SU-DHL-6 (cell line): ENCODE data around the gene HMGB2.

Source experiments
- CTCF ChIP-seq: fragments of 200-600 bp; sonication (generic); IDR thresholded peaks from one replicate; pipeline ENCODE4 v1.5.1; 2017; ENCODE audit warnings: antibody characterized with exemption, mild to moderate bottlenecking, low read length, moderate library complexity; ENCODE audit not compliant: insufficient read depth, poor library complexity, severe bottlenecking
- EZH2phosphoT487 ChIP-seq: fragments of 200-600 bp; sonication (generic), shearing (Covaris generic); conservative IDR thresholded peaks from 2 replicates; pipeline ENCODE4 v1.6.1; 2018; ENCODE audit warnings: mild to moderate bottlenecking, antibody characterized with exemption, low read length, moderate library complexity, mixed read lengths

DNA sequence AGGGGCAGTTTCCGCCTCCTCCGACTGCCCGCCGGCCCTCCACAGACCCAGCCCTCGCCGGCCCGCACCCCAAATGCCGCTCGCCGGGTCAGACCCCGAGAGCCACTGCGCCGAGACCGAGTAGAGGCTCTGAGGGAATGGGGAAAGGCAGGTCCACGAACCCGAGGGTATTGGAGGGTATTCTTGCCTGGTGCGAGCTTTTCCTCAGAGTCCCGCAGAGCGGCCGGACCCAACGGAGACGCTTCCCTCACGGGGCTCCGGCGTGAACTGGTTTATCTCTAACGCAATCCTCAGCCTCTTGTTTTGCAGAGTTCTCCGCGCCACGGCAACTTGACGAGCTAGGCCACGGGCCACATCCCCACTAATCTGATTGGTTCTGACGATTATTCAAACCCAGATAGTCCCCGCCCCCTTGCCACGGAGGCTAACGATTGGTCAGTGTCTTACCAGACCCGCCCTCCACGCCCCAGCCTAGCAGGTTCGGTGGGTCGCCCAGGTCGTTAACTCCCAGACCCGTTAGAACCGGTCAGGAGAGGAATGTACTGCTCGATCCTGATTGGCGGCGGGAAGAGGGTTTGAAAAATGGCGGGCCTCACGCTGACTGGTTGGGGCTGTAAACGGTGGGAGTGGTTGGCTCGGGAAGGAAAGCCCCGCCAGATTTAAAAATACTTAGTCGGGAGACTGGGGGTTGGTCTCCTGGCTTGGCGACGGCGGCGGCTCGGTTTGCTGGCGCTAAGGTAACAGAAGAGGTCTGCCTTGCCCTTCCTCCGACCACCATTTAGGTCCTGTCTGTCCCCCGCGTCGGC lies at the start of gene HMGB2:
- TF ChIP-seq EZH2phosphoT487 (no peak), CTCF (no peak)
